Fibroblast of skin of abdomen (primary cell): ENCODE data around the gene HOXD9. TPM values are rescaled to one million over a fixed set of nuclear protein-coding genes. Genes with fewer than 3 reads are reported as not detected.

Experiments used
- DNase-seq: peaks from one replicate; pipeline ENCODE4 v3.0.0-alpha.2; 2013
- polyA plus RNA-seq, 2 experiments: library from polyadenylated mRNA; unstranded; fragments of 120-200 nt; gene quantifications; one replicate each; pipeline ENCODE4 v1.2.1, GENCODE V29; 2013; ENCODE audit not compliant: insufficient read length in 2 of 2

Gene HOXD9
- polyA plus RNA-seq (2013, experiment 1 of 2; ENCODE audit: insufficient read length): 10.8 TPM
- 11.0 TPM for polyA plus RNA-seq (2013, experiment 2 of 2; ENCODE audit: insufficient read length)

GRCh38 chr2:176122683-176123410 lies at the start of gene HOXD9:
Gene HOXD9 (plus strand): TSS chr2:176122719. CDS start chr2:176122769, 50 bp downstream.
- DNase-seq: peak; percentile 86

- no peak for DNase-seq
Measured at GRCh38 chr2:176072951-176073904, 49.3 kb upstream of the HOXD9 start.

GRCh38 chr2:176074919-176075425 lies 47.5 kb upstream of the HOXD9 start:
- no peak for DNase-seq

GRCh38 chr2:176075481-176075880 lies 47.0 kb upstream of the HOXD9 start:
- no peak for DNase-seq

DNA sequence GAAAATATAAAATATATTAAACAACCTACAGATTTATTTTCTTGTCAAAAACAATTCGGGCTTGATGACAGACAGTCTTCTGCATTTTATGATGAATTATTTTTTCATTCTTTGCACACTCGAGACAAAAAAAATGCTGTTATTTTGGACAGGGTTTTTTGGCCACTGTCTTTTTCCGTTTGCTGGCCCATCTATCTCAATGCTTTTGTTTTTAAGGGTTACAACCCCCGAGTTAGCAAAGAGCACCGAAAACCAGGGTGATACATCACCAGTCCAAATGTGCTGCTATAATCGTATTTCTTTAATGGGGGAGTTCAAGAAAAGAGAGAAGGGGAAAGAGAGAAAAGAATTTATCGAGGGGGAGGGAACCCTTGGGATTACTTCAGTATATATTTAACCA lies 46.5 kb upstream of the HOXD9 start:
- DNase-seq: no peak

DNA sequence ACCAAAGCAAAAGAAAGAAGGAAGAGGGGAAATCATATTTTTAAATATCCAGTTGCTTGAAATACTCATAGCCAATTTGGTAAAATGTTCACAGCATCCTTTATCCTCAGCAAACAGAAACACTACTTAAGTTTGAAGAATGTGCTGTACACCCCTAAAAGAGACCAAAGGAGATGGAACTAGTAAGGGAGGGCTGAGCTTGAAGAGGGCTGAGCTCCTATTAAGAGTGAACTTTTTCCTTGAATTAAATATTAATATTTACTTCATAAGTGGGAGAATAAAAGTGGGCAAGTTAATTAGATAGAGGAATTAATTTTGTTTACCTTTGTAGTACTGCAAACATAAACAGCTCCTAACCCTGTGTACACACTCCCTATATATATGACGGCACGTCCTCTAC lies 45.7 kb upstream of the HOXD9 start:
- no peak for DNase-seq

DNA sequence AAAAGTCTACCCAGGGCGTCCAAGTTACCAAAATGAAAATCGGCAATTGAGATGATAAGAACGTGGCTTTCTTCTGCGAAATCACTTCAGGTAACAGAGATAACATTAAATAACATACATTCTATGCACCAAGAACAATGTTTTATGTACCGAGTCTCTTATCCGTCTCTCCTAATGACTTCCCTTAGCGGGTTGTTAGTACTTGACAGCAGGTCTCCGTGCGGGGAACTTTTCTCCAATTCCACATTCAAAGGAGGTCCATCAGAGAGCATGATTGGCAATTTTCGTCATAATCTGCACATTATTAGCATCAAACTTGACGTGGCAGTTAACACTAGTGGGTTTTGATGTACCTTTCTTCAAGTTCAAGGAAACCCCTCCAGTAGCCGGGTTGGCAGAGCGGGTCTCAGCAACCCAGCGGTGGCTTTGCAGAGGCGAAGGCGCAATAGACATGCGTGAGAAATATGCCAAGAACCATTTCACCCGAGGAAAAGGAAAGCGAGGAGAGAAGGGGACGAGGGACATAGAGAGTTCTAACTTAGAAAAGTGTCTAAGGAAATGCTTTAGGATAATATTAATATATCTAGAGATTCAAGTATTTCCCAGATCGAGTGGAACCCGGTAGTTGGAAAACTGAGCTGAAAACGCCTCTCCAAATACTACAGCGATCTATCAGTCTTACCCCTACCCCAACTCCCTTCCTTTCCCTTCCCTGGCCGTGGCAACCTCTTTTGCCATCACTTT lies 43.8 kb upstream of the HOXD9 start:
- DNase-seq: no peak

- no peak for DNase-seq
Measured at GRCh38 chr2:176079285-176079830, 43.2 kb upstream of the HOXD9 start.

DNA sequence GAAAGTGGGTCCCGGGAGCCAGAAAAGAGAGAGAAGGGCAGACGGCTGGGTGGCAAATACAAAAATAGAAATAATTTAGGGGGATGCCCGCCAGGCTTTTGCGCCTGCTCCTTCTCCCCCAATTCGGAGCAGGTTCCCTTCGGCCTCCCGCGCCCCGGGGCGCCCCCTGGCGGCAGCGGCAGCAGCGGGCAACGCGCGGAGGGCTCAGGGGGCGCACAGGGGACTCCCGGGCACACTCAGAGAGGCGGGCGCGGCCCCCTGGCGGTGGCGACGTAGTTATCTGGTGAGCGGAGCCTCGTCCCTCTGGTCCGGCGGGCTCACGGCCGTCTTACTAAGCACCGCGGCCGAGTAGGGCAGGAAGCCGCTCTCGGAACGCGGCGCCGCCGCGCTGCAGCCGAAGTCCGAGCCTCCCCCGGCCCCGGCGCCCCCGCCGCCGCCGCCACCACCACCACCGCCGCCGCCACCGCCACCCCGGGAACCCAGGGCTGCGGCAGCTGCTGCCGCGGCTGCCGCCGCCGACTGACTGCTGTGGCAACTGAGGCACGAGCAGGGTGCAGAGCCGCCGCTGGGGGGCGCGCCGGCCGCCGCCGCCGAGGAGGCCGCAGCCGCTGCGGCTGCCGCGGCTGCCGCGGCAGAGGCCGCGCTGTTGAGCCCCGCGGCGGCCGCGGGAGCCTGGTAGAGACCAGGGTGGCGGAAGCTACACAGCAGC lies 42.5 kb upstream of the HOXD9 start:
- DNase-seq: peak; percentile 45

DNA sequence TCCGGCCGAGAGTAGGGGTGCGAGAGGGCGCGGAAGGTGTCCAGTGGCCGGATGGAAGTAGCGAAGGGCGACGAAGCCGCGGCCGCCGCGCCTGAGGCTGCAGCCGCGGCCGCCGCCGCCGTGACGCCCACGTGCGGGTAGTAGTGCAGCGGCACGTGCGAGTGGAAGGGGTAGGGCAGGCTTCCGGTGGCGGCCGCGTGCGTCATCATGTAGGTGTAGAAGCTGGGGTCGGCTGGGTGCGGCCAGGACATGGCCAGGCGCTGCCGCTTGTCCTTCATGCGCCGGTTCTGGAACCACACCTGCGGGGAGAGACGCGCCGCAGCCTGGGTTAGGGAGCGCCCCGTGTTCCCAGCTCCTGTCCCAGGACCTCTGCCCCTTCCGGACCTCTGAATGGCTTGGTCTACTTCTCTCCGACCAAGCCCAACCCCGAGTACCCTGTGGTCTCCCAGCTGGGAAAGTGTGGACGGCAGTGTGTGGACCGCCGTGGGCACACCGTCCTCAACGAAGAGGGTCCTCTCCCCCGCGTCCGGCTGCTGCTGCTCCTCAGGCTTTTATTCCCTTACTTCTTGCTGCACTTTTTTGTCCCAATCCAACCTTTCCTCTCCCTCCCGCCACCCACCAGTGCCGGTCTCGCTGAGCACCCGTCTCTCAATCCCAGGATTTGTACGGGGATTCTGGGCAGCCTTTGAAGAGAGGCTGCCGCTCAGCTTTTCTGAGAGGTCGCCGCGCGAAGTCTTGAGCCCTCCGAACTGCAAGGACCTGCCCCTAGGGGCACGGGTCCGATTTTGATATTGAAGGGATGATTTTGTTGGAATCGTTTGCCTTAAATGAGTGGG lies 41.8 kb upstream of the HOXD9 start:
- no peak for DNase-seq

DNA sequence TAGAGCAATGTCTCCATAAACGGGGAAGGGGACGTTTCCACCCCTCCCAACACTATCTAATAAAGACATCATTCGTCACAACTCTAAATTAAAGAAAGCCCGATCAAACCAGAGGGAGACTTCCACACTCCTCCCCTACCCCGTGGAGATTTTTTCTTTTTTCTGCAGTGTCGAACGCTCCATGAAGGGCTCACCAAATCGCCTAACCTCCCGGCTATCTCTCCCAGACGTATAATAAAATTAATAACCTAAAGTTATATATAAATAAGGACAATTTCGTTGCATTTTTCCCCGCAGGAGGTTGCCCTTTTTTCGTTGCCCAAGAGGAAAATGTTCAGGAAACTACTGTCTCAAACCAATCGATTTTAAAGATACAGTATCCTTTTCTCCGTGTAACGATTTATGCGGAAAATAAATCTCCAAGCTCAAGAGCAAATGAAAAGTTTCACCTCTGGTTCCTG lies 41.1 kb upstream of the HOXD9 start:
- DNase-seq: no peak

DNA sequence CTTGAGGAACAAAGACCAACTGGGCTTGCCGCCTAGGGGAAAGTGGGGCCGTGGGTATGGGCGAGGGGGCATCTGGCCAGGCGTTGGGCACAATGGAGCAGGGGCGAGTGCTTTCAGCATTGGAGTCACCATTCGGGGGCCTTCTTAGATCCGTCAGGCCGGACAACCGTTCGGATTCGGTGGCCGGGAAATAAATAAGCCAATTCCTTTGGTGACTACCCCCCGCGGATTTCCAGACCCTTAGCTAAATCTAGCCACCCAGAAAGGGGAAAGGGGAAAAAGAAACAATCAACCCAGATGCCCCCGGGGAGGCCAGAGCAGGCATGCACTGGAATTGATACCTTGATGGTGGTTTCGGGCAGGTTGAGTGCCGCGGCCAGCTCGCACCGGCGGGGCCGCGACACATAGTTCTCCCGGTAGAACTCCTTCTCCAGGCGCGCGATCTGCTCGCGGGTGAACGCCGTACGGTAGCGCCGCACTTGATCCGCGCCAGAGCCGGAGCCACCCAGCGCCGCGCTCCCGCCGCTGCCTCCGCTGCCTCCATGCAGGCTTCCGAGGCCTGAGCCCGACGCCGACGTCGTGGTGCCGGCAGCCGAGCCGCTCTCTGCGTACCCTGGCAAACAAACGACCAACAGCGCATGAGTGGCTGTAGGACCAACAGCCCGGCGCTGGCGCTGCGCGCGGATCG lies 40.5 kb upstream of the HOXD9 start:
- DNase-seq: no peak

DNA sequence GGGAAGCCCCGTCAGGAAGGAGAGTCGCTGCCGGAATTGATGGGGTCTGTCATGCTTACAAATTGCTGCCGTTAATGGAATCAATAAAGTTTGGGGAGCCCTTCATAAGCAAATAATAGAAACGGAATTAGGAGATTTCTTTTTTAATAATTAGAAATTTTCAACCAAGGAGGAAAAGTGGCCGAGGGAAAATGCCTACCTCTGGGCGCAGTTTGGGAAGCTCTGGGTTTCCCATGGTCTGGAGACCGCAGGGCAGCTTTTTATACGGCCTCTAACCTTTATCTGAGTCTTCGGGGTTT lies 40.0 kb upstream of the HOXD9 start:
- no peak for DNase-seq

DNA sequence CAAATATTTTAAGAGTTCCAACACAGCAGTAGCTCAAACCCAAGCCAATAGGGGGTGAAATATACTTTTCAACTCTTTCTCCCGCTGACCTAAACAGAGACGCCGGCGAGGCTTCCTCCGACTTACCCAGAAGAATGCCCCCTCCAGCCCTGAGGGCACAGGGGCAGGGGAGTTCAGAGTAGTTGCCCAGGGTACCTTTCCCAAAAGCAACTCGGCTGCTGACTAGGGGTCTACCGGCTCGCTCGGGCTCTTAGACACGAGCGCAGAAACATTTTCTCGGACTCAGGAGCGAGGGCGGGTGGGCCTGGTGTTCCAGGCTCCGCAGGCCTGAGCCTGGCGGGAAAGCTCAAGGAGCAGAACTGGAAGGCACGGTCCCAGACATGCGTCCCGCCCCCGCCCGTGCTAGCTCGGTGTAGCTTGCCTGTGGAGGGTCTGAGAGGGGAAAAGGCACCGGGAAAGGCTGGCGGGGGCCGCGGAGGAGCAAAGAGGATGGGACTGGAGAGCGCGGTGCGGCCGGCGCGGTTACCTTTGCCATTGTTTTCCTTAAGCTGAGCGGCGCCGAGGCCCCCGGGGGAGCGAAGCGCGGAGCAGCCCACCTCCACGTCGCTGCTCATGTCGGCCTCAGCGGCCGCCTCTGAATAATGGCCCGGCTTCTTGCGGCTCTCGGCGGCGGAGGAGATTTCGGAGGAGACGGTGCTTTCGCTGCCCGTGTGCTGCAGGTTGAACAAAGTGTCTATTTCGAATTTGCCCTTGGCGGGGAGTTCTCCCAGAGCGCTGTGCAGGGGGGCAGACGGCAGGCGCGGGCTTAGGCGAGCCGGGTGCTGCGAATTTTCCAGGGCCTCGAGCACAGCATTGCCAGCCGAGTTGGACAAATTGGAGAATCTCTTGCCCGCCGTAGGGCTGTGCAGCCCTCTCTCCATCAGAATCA lies 39.4 kb upstream of the HOXD9 start:
- no peak for DNase-seq

DNA sequence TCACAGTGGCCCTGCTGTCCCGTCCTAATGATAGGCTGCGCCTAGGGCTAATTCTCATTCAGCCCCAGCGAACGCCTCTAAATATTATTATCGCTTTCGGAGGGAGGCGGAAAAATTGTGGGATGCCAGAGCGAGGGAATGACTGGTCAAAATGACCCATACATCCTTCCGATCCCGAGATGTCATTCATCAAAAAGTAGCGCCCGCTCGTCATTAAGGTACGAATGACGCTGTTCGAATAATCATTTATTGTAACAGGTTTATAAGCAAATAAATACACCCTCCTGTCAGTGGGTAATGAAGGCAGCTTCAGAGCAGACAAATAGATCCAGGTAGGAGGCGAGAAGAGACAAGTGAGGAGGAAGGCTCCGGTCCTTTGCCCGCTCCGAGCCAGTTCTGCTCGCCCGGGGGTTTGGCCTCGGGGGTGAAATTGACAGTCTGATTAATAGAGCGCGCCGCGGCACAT lies 38.7 kb upstream of the HOXD9 start, which contains the start of gene EVX2:
EVX2 (minus strand) TSS at position 167 of the 466 bp plus-strand sequence. CDS start 186 bp downstream, outside the sequence.
- DNase-seq: no peak

DNA sequence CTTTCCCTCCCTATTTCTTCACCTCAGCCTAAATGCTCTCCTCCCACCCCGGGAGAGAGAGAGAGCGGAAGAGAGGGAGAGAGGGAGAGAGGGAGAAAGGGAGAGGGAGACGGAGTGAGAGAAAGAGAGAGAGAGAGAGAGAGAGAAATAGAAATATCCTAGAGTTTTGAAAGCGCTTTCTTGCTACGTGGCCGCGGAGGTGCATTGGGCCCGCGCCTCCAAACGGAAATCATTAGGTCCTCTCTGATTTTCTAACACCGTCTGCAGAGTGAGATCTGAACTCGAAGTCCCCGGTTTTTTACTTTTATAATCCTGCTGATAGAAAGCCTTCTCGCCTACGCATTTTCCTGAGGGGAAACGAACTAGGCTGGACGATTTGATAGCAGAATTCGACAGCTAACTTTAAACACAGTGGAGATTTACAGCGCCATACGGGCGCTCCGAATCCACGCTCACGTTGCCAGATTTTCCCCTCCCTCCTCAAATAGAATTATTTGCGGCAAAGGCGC lies 37.9 kb upstream of the HOXD9 start:
- DNase-seq: no peak

DNA sequence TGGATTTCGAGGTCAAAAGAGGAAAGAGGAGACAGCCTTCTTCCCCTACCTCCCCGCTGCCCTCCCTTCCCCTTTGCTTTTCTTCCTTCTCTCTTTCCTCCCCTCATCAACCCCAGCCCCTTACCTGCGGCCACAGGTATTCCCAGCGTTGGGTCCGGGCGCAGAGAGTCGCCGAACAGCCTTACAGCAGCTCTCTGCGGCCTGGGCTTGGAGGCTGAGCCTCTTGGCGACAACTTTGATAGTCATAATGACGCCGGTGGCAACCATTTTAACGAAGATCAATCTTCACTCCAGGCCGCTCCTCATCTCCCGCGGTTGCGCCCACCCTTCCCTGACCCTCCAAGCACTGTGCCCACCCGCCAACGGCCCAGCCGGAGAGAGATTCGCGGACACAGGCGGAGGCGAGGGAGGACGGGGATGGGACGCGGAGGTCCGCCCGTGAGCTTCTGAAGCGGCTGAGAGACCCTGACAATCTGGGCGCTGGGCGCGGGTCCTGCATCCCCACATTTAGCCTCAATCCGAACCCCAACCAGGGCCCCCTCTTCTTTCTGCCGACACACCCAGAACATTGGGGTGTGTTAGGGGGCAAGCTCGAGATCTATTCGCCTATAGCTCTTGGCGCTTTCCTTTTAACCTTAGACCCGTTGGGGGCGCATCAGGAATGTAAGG lies 37.3 kb upstream of the HOXD9 start:
- no peak for DNase-seq
